T-helper 2 cell treated with Interferon-gamma antibody and Interleukin-4, amounts not matched to agents 5 μg/mL and 100 μg/mL, for 36 hours (primary cell): ENCODE measurements around the gene HRH2.

Experiments used
- DNase-seq: peaks from one replicate; pipeline ENCODE4 v3.0.0; 2021; ENCODE audit warnings: low spot score
- H3K27ac Mint-ChIP-seq: one replicate; pipeline ENCODE4 v1.8.0; 2021; ENCODE audit warnings: mild to moderate bottlenecking, mixed read lengths
- H3K27me3 Mint-ChIP-seq: one replicate; pipeline ENCODE4 v1.8.0; 2021; ENCODE audit warnings: low read depth, mixed read lengths
- H3K36me3 Mint-ChIP-seq: one replicate; pipeline ENCODE4 v1.8.0; 2021; ENCODE audit warnings: low read depth, mixed read lengths
- H3K4me1 Mint-ChIP-seq: one replicate; pipeline ENCODE4 v1.8.0; 2021; ENCODE audit warnings: low read depth, mixed read lengths
- H3K4me3 Mint-ChIP-seq: one replicate; pipeline ENCODE4 v1.8.0; 2022; ENCODE audit warnings: mild to moderate bottlenecking, moderate library complexity, mixed read lengths
- H3K9me3 Mint-ChIP-seq: one replicate; pipeline ENCODE4 v1.8.0; 2021; ENCODE audit warnings: mixed read lengths

HRH2 gene

GRCh38 chr5:175686826-175687225 lies 29.0 kb downstream of the HRH2 start:
- no peak overlapping the region for H3K4me3 Mint-ChIP-seq
- no peak overlapping the region for H3K27ac Mint-ChIP-seq
- peaks cover 23% of the 10 kb centered on the region for H3K36me3 Mint-ChIP-seq
- H3K9me3 Mint-ChIP-seq = no peaks in the 10 kb centered on the region
- DNase-seq = no peak
- H3K27me3 Mint-ChIP-seq = no peaks in the 10 kb centered on the region
- peaks cover 21% of the 10 kb centered on the region for H3K4me1 Mint-ChIP-seq

GRCh38 chr5:175687231-175687701 lies 29.4 kb downstream of the HRH2 start:
- Mint-ChIP-seq H3K9me3 (no peaks in the 10 kb centered on the region), H3K27me3 (no peaks in the 10 kb centered on the region), H3K4me3 (no peak overlapping the region), H3K36me3 (peaks cover 23% of the 10 kb centered on the region), H3K4me1 (peaks cover 21% of the 10 kb centered on the region), H3K27ac (no peak overlapping the region)
- DNase-seq = no peak

GRCh38 chr5:175688352-175689146 lies 30.7 kb downstream of the HRH2 start:
- Mint-ChIP-seq H3K36me3 (peaks cover 18% of the 10 kb centered on the region), H3K9me3 (no peaks in the 10 kb centered on the region), H3K4me1 (peaks cover 25% of the 10 kb centered on the region), H3K27me3 (no peaks in the 10 kb centered on the region), H3K27ac (no peak overlapping the region), H3K4me3 (no peak overlapping the region)
- no peak for DNase-seq

GRCh38 chr5:175689147-175689991 lies 31.5 kb downstream of the HRH2 start:
- Mint-ChIP-seq H3K9me3 (no peaks in the 10 kb centered on the region), H3K4me1 (peaks cover 27% of the 10 kb centered on the region), H3K27me3 (no peaks in the 10 kb centered on the region), H3K36me3 (peaks cover 20% of the 10 kb centered on the region), H3K4me3 (no peak overlapping the region), H3K27ac (peak overlapping the region; percentile 14)
- DNase-seq = no peak

- Mint-ChIP-seq H3K27me3 (no peaks in the 10 kb centered on the region), H3K4me1 (peaks cover 26% of the 10 kb centered on the region), H3K27ac (no peak overlapping the region), H3K4me3 (no peak overlapping the region), H3K36me3 (peaks cover 14% of the 10 kb centered on the region), H3K9me3 (no peaks in the 10 kb centered on the region)
- no peak for DNase-seq
Observed at GRCh38 chr5:175690025-175690424, 32.2 kb downstream of the HRH2 start.

DNA sequence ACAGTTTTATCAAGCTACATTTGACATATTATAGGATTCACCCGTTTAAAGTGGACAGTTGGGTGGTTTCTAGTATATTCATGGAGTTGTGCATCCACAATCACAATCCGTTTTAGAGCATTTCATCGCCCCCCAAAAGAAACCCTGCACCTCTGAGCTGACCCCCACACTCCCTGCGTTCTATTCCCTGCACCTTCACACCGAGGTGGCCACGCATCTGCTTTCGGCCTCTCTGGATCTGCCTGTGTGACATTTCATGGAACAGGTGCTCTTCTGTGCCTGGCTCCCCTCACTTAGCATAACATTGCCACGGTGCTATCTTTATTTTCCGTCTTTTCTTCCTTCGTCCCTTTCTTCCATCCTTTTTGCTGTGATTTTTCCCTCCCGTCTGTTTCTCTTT lies 32.7 kb downstream of the HRH2 start:
- no peak for DNase-seq
- H3K9me3 Mint-ChIP-seq = no peaks in the 10 kb centered on the region
- no peak overlapping the region for H3K4me3 Mint-ChIP-seq
- H3K27ac Mint-ChIP-seq = peak overlapping the region; percentile 53
- no peaks in the 10 kb centered on the region for H3K27me3 Mint-ChIP-seq
- peaks cover 31% of the 10 kb centered on the region for H3K4me1 Mint-ChIP-seq
- H3K36me3 Mint-ChIP-seq = peaks cover 14% of the 10 kb centered on the region

GRCh38 chr5:175691761-175692160 lies 33.9 kb downstream of the HRH2 start:
- Mint-ChIP-seq H3K27me3 (no peaks in the 10 kb centered on the region), H3K4me1 (peaks cover 40% of the 10 kb centered on the region), H3K4me3 (no peak overlapping the region), H3K9me3 (no peaks in the 10 kb centered on the region), H3K27ac (no peak overlapping the region), H3K36me3 (peaks cover 14% of the 10 kb centered on the region)
- no peak for DNase-seq

DNA sequence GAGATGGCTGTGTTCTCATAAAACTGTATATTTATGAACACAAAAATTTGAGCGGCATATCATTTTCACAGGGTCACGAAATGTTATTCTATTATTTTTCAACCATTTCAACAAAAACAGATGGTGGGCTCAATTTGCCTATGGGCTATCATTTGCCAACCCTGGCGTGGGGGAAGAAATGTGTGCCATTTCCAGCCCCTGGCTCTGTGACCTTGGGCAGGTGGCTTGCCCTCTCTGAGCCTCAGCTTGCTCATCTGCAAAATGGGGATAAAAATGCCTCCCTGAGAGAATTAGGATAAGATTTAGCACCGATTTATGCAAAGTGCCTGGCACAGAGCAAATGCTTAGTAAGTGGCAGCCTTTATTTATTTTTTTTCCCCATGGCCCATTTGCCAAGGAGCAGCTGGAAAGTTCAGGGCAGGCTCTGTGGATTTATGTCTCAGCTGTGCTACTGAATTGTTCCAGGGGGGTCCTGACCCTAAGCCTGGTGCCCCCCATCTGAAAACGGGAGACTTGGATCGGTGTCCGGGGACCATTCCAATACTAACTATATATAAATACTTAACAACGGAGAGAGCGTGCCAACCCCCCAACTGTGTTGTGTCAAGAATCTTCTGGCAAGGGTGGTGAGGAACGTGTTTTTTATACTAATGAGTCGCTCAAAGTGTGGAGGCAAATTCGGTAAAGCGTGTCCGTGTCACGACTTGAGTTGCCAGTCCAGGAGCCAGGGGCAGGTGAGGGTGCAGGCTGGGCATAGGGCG lies 34.5 kb downstream of the HRH2 start:
- Mint-ChIP-seq H3K4me1 (peaks cover 43% of the 10 kb centered on the region), H3K27ac (no peak overlapping the region)

GRCh38 chr5:175692996-175693710 lies 35.3 kb downstream of the HRH2 start:
- H3K9me3 Mint-ChIP-seq = no peaks in the 10 kb centered on the region
- no peak for DNase-seq
- H3K36me3 Mint-ChIP-seq = peaks cover 21% of the 10 kb centered on the region
- H3K27ac Mint-ChIP-seq = no peak overlapping the region
- H3K4me1 Mint-ChIP-seq = peaks cover 47% of the 10 kb centered on the region
- no peak overlapping the region for H3K4me3 Mint-ChIP-seq
- H3K27me3 Mint-ChIP-seq = no peaks in the 10 kb centered on the region

More for the DNA sequence above, 34.5 kb downstream of the HRH2 start:
- Mint-ChIP-seq H3K36me3 (peaks cover 15% of the 10 kb centered on the region), H3K27me3 (no peaks in the 10 kb centered on the region), H3K9me3 (no peaks in the 10 kb centered on the region), H3K4me3 (no peak overlapping the region)
- no peak for DNase-seq

DNA sequence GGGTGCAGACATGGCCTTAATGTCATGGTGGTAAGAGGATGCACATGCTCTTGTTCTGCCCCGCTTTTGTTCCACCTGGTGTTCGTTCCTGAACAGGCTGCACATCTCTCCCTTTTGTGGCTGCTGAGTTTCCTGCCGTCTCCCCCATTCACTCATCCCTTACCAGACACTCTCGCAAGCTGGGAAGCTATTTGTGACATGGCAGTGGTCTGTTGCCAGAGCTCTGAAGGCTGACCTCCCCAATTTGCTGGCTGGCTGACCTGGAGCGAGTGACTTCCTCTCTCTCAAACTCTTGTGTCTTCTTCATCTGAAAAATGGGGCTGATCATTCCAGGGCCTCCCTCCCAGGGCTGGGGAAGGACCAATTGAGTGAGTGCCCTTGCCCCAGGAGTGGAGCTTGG lies 35.9 kb downstream of the HRH2 start:
- no peak for DNase-seq
- no peaks in the 10 kb centered on the region for H3K9me3 Mint-ChIP-seq
- H3K27ac Mint-ChIP-seq = peak overlapping the region; percentile 54
- peaks cover 23% of the 10 kb centered on the region for H3K36me3 Mint-ChIP-seq
- peaks cover 47% of the 10 kb centered on the region for H3K4me1 Mint-ChIP-seq
- no peak overlapping the region for H3K4me3 Mint-ChIP-seq
- H3K27me3 Mint-ChIP-seq = no peaks in the 10 kb centered on the region

- peaks cover 41% of the 10 kb centered on the region for H3K4me1 Mint-ChIP-seq
- peak overlapping the region; percentile 15 for H3K27ac Mint-ChIP-seq
- no peaks in the 10 kb centered on the region for H3K27me3 Mint-ChIP-seq
- H3K9me3 Mint-ChIP-seq = no peaks in the 10 kb centered on the region
- DNase-seq = no peak
- H3K36me3 Mint-ChIP-seq = peaks cover 23% of the 10 kb centered on the region
- no peak overlapping the region for H3K4me3 Mint-ChIP-seq
Observed at GRCh38 chr5:175694371-175695160, 36.7 kb downstream of the HRH2 start.

- H3K9me3 Mint-ChIP-seq = no peaks in the 10 kb centered on the region
- peak overlapping the region; percentile 68 for H3K4me3 Mint-ChIP-seq
- peaks cover 29% of the 10 kb centered on the region for H3K36me3 Mint-ChIP-seq
- H3K27ac Mint-ChIP-seq = peak overlapping the region; percentile 62
- no peak for DNase-seq
- H3K27me3 Mint-ChIP-seq = no peaks in the 10 kb centered on the region
- peaks cover 40% of the 10 kb centered on the region for H3K4me1 Mint-ChIP-seq
Observed at GRCh38 chr5:175695161-175696126, 37.6 kb downstream of the HRH2 start.
